ENCODE data around the gene FAM124A.

- TF ChIP-seq CTCF (conservative IDR thresholded peaks at IDR 0.05; ENCODE audit: low read depth in 2 of 2), result no peak
- TF ChIP-seq POLR2AphosphoS5 (IDR thresholded peaks at IDR 0.05; ENCODE audit: low read depth), result no peak
- TF ChIP-seq EZH2 (IDR thresholded peaks at IDR 0.05; ENCODE audit: low read depth, unreplicated experiment), result no peak
- TF ChIP-seq ZNF114 (CRISPR knock-in tag; IDR thresholded peaks at IDR 0.05), result no peak
- TF ChIP-seq JUNB (IDR thresholded peaks at IDR 0.05; ENCODE audit: unreplicated experiment), result no peak
- no peak for TF ChIP-seq REST (IDR thresholded peaks at IDR 0.05; ENCODE audit: unreplicated experiment)
- TF ChIP-seq ETS1 (IDR thresholded peaks at IDR 0.05), result no peak
These were observed 27.3 kb upstream of the FAM124A start for GRCh38 chr13:51194942-51195341.
